CD14-positive monocyte (primary cell): ENCODE data around the gene MRPL32. TPM values are rescaled to one million over a fixed set of nuclear protein-coding genes. Genes with fewer than 3 reads are reported as not detected.
A peak's percentile ranks its signal among the peaks of the same experiment; 100 is the strongest.

ENCODE experiments used
- DNase-seq, 3 donors: peaks; one replicate each; pipeline ENCODE4 v3.0.0-alpha.2; 2011 to 2022
- H2AFZ ChIP-seq: 2 replicates; pipeline ENCODE4 v1.6.0; 2012; ENCODE audit warnings: mild to moderate bottlenecking, low read depth, low read length, inconsistent platforms; ENCODE audit not compliant: insufficient read depth, poor library complexity, severe bottlenecking
- H3K27ac ChIP-seq, 2 donors: 1 replicate in 1 of 2; 2 replicates in 1 of 2; pipeline ENCODE4 v1.5.1; 2012 to 2013; ENCODE audit warnings: low read length in 2 of 2, control low read depth in 1 of 2, inconsistent platforms in 1 of 2, low read depth in 1 of 2, mild to moderate bottlenecking in 1 of 2
- H3K27me3 ChIP-seq, 2 donors: one replicate each; pipeline versions ENCODE4 v1.6.0 to v1.6.1; 2011 to 2013; ENCODE audit warnings: low read length in 2 of 2; ENCODE audit not compliant: control insufficient read depth in 2 of 2, insufficient read depth in 2 of 2
- H3K36me3 ChIP-seq, 2 donors: replicated peaks in 1 of 2; 1 replicate in 1 of 2; 2 replicates in 1 of 2; pipeline versions ENCODE4 v1.5.1 to v1.6.1; 2012 to 2013; ENCODE audit warnings: low read length in 2 of 2, control low read depth in 1 of 2, inconsistent platforms in 1 of 2, mild to moderate bottlenecking in 1 of 2; ENCODE audit not compliant: insufficient read depth in 2 of 2, control insufficient read depth in 1 of 2
- H3K4me1 ChIP-seq, 2 donors: 1 replicate in 1 of 2; 2 replicates in 1 of 2; pipeline versions ENCODE4 v1.5.1 to v1.6.1; 2012 to 2013; ENCODE audit warnings: low read length in 2 of 2, control low read depth in 1 of 2, inconsistent platforms in 1 of 2, mild to moderate bottlenecking in 1 of 2, moderate library complexity in 1 of 2; ENCODE audit not compliant: insufficient read depth in 2 of 2, control insufficient read depth in 1 of 2
- H3K4me2 ChIP-seq: replicated peaks from 2 replicates; pipeline ENCODE3; 2012; ENCODE audit warnings: low read length, moderate library complexity, mild to moderate bottlenecking; ENCODE audit not compliant: poor library complexity, severe bottlenecking; ENCODE audit errors: extremely low read depth
- H3K4me3 ChIP-seq, 3 experiments: fragments of 200-600 bp in 1 of 3; sonication (generic) in 1 of 3; replicated peaks in 1 of 3; 1 replicate in 2 of 3; 2 replicates in 1 of 3; pipeline ENCODE4 v1.5.1; 2011 to 2013; ENCODE audit warnings: low read length in 3 of 3, mild to moderate bottlenecking in 3 of 3, control low read depth in 2 of 3, low read depth in 2 of 3, inconsistent platforms in 1 of 3, moderate library complexity in 1 of 3
- H3K79me2 ChIP-seq: 2 replicates; pipeline ENCODE4 v1.6.0; 2012; ENCODE audit warnings: mild to moderate bottlenecking, control low read depth, inconsistent platforms, low read length, moderate library complexity; ENCODE audit not compliant: insufficient read depth
- H3K9ac ChIP-seq: 2 replicates; pipeline ENCODE4 v1.6.0; 2017; ENCODE audit warnings: low read length, mild to moderate bottlenecking; ENCODE audit not compliant: insufficient read depth, poor library complexity, severe bottlenecking
- H3K9me3 ChIP-seq, 2 donors: replicated peaks in 1 of 2; 1 replicate in 1 of 2; 2 replicates in 1 of 2; pipeline versions ENCODE4 v1.5.1 to v1.6.1; 2012 to 2013; ENCODE audit warnings: low read length in 2 of 2, control low read depth in 1 of 2; ENCODE audit not compliant: control insufficient read depth in 1 of 2, insufficient read depth in 1 of 2
- H4K20me1 ChIP-seq: 2 replicates; pipeline ENCODE4 v1.6.0; 2012; ENCODE audit warnings: mild to moderate bottlenecking, low read length, control low read depth, moderate library complexity; ENCODE audit not compliant: insufficient read depth
- H3K27ac Mint-ChIP-seq, 7 donors: one replicate each; pipeline ENCODE4 v1.8.0; 2020; ENCODE audit warnings: mild to moderate bottlenecking in 7 of 7, mixed read lengths in 7 of 7, moderate library complexity in 6 of 7, inconsistent platforms in 2 of 7
- H3K27me3 Mint-ChIP-seq, 3 donors: one replicate each; pipeline ENCODE4 v1.8.0; 2021 to 2022; ENCODE audit warnings: low read depth in 3 of 3, mild to moderate bottlenecking in 3 of 3, mixed read lengths in 3 of 3, moderate library complexity in 3 of 3, inconsistent platforms in 1 of 3
- H3K36me3 Mint-ChIP-seq, 2 donors: one replicate each; pipeline ENCODE4 v1.8.0; 2020; ENCODE audit warnings: mixed read lengths in 2 of 2, inconsistent platforms in 1 of 2, mild to moderate bottlenecking in 1 of 2
- H3K4me1 Mint-ChIP-seq: one replicate; pipeline ENCODE4 v1.8.0; 2020; ENCODE audit warnings: mild to moderate bottlenecking, mixed read lengths
- H3K4me3 Mint-ChIP-seq, 2 donors: one replicate each; pipeline ENCODE4 v1.8.0; 2020; ENCODE audit warnings: mild to moderate bottlenecking in 2 of 2, mixed read lengths in 2 of 2, moderate library complexity in 1 of 2
- H3K9me3 Mint-ChIP-seq, 7 donors: one replicate each; pipeline ENCODE4 v1.8.0; 2020 to 2022; ENCODE audit warnings: mixed read lengths in 7 of 7, mild to moderate bottlenecking in 6 of 7, moderate library complexity in 6 of 7, inconsistent platforms in 2 of 7
- CTCF ChIP-seq: fragments of 200-600 bp; IDR thresholded peaks from one replicate; pipeline ENCODE4 v1.8.0; 2022; ENCODE audit warnings: antibody characterized with exemption, mild to moderate bottlenecking
- WGBS: methylation state at CpG from one replicate; pipeline ENCODE4 v1.1.5; 2013; ENCODE audit warnings: missing lambda C conversion rate; ENCODE audit not compliant: insufficient coverage; 5-methylcytosine and 5-hydroxymethylcytosine counted together
- intact Hi-C, 2 donors: fragments of 100-400 bp; cut with micrococcal nuclease; formaldehyde crosslinking; loops; one replicate each; pipeline versions ENCODE4 v1.15.0 to v1.15.1; 2023
- polyA plus RNA-seq, 3 donors: library from polyadenylated mRNA; depleted of rRNA in 1 of 3; unstranded in 2 of 3; stranded (reverse) in 1 of 3; fragments of 300-500 nt in 2 of 3; fragments of >200 nt in 1 of 3; fragmentation: Illumina TruSeq in 2 of 3; gene quantifications; 1 replicate in 2 of 3; 2 replicates in 1 of 3; pipeline ENCODE4 v1.2.3, GENCODE V29; 2012 to 2021

MRPL32 gene
- polyA plus RNA-seq, 3 donors, result 23.4 to 49.6 (median 39.5) TPM

GRCh38 chr7:42926204-42926603 lies 6.0 kb upstream of the MRPL32 start:
- DNase-seq, result peak in 1 of 3 donors; percentile 30
- Histone ChIP-seq H3K36me3 (peaks cover 47 to 52% of the 10 kb centered on the region in 2 donors), H4K20me1 (peaks cover 45% of the 10 kb centered on the region), H3K4me3 (no peak overlapping the region), H3K27me3 (no peaks in the 10 kb centered on the region), H2AFZ (no peak overlapping the region), H3K79me2 (peaks cover 59% of the 10 kb centered on the region), H3K4me2 (peak overlapping the region; percentile 12), H3K9ac (no peak overlapping the region), H3K4me1 (peaks cover 23 to 34% of the 10 kb centered on the region in 2 donors), H3K27ac (peak overlapping the region in 1 of 2 donors; percentile 73), H3K9me3 (no peaks in the 10 kb centered on the region)
- no peak for TF ChIP-seq CTCF
- H3K27ac Mint-ChIP-seq, result peak overlapping the region in 4 of 7 donors; percentile 3 to 50 (median 37)
- intact Hi-C loops, result no loop called here
- no peak overlapping the region for H3K4me3 Mint-ChIP-seq
- H3K4me1 Mint-ChIP-seq, result peaks cover 48% of the 10 kb centered on the region
- H3K36me3 Mint-ChIP-seq, result peaks cover 44 to 48% of the 10 kb centered on the region in 2 donors
- no CpG with 5 or more reads among the region's 5 CpGs for WGBS
- no peaks in the 10 kb centered on the region for H3K27me3 Mint-ChIP-seq
- H3K9me3 Mint-ChIP-seq, result no peaks in the 10 kb centered on the region

GRCh38 chr7:42928754-42929153 lies 3.4 kb upstream of the MRPL32 start:
- H3K27me3 ChIP-seq, result no peaks in the 10 kb centered on the region
- peaks cover 36 to 51% of the 10 kb centered on the region in 2 donors for H3K4me1 ChIP-seq
- WGBS, result 100% methylated on average over 1 of the region's 3 CpGs
- no peak overlapping the region for H3K4me2 ChIP-seq
- H3K4me1 Mint-ChIP-seq, result peaks cover 61% of the 10 kb centered on the region
- peaks cover 85% of the 10 kb centered on the region for H3K79me2 ChIP-seq
- no peak overlapping the region for H3K9ac ChIP-seq
- H3K9me3 ChIP-seq, result no peaks in the 10 kb centered on the region
- TF ChIP-seq CTCF, result no peak
- no peak for DNase-seq
- H2AFZ ChIP-seq, result no peak overlapping the region
- intact Hi-C loops, result no loop called here
- peaks cover 45% of the 10 kb centered on the region for H4K20me1 ChIP-seq
- no peak overlapping the region for H3K27ac ChIP-seq
- H3K36me3 Mint-ChIP-seq, result peaks cover 21 to 25% of the 10 kb centered on the region in 2 donors
- no peak overlapping the region for H3K4me3 ChIP-seq
- peaks cover 22 to 26% of the 10 kb centered on the region in 2 donors for H3K36me3 ChIP-seq
- H3K27ac Mint-ChIP-seq, result peak overlapping the region in 3 of 7 donors; percentile 55 to 61 (median 56)
- no peak overlapping the region for H3K4me3 Mint-ChIP-seq
- H3K27me3 Mint-ChIP-seq, result no peaks in the 10 kb centered on the region
- peaks cover 0 to 3% (median 0%) of the 10 kb centered on the region in 7 donors for H3K9me3 Mint-ChIP-seq
